Cardiac muscle cell (in vitro differentiated cells and primary cell): ENCODE measurements around the gene URB1. TPM values are rescaled to one million over a fixed set of nuclear protein-coding genes. Genes with fewer than 3 reads are reported as not detected.

Source experiments
- DNase-seq, 2 donors: peaks; one replicate each; pipeline versions ENCODE4 v3.0.0 to v3.0.0-alpha.2; 2010 to 2017; ENCODE audit warnings: low read depth in 1 of 2, low spot score in 1 of 2
- H3K27ac ChIP-seq: fragments of 200-600 bp; sonication (generic); 2 replicates; pipeline ENCODE4 v1.5.1; 2016
- H3K27me3 ChIP-seq: fragments of 200-600 bp; sonication (generic); 2 replicates; pipeline ENCODE4 v1.6.0; 2016; ENCODE audit warnings: control low read depth
- H3K36me3 ChIP-seq: fragments of 200-600 bp; sonication (generic); 2 replicates; pipeline ENCODE4 v1.5.1; 2016; ENCODE audit warnings: control low read depth
- H3K4me1 ChIP-seq: fragments of 200-600 bp; sonication (generic); 2 replicates; pipeline ENCODE4 v1.8.1; 2017; ENCODE audit warnings: low read depth, mild to moderate bottlenecking, mixed run types
- H3K4me3 ChIP-seq: fragments of 200-600 bp; sonication (generic); 2 replicates; pipeline ENCODE4 v1.5.1; 2016; ENCODE audit warnings: mild to moderate bottlenecking
- H3K9me3 ChIP-seq: fragments of 200-600 bp; sonication (generic); 2 replicates; pipeline ENCODE4 v1.5.1; 2017; ENCODE audit warnings: low read depth, mild to moderate bottlenecking, control low read depth
- polyA plus RNA-seq: library from polyadenylated mRNA; unstranded; fragments of >200 nt; fragmentation: Nextera tagmentation; extraction: Ambion mirVana; gene quantifications from 2 replicates; pipeline ENCODE4 v1.2.1, GENCODE V29; 2016
- total RNA-seq: library from RNA; depleted of rRNA; stranded (reverse); fragments of >200 nt; gene quantifications from 2 replicates; pipeline ENCODE4 v1.2.3, GENCODE V29; 2016
- TF ChIP-seq, protein P1 (sequence below): IDR thresholded peaks from 2 replicates; pipeline ENCODE4 v1.5.1; 2012; ENCODE audit warnings: low read depth, mild to moderate bottlenecking, low read length

URB1 gene
- total and polyA plus RNA-seq, 2 experiments from 2014 or later, result 3.7 to 13.9 TPM

- no peak for DNase-seq
- Histone ChIP-seq H3K27me3 (no peaks in the 10 kb centered on the region), H3K27ac (no peak overlapping the region), H3K9me3 (no peaks in the 10 kb centered on the region), H3K36me3 (peaks cover 40% of the 10 kb centered on the region), H3K4me3 (no peak overlapping the region), H3K4me1 (no peaks in the 10 kb centered on the region)
- TF ChIP-seq, protein P1, sequence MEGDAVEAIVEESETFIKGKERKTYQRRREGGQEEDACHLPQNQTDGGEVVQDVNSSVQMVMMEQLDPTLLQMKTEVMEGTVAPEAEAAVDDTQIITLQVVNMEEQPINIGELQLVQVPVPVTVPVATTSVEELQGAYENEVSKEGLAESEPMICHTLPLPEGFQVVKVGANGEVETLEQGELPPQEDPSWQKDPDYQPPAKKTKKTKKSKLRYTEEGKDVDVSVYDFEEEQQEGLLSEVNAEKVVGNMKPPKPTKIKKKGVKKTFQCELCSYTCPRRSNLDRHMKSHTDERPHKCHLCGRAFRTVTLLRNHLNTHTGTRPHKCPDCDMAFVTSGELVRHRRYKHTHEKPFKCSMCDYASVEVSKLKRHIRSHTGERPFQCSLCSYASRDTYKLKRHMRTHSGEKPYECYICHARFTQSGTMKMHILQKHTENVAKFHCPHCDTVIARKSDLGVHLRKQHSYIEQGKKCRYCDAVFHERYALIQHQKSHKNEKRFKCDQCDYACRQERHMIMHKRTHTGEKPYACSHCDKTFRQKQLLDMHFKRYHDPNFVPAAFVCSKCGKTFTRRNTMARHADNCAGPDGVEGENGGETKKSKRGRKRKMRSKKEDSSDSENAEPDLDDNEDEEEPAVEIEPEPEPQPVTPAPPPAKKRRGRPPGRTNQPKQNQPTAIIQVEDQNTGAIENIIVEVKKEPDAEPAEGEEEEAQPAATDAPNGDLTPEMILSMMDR, result no peak
Observed at GRCh38 chr21:32346951-32347350, 45.9 kb downstream of the URB1 start.

GRCh38 chr21:32340863-32341848 lies 51.7 kb downstream of the URB1 start:
- TF ChIP-seq, protein P1, result no peak
- Histone ChIP-seq H3K27ac (no peak overlapping the region), H3K4me1 (no peaks in the 10 kb centered on the region), H3K9me3 (no peaks in the 10 kb centered on the region), H3K27me3 (no peaks in the 10 kb centered on the region), H3K4me3 (no peak overlapping the region), H3K36me3 (peaks cover 38% of the 10 kb centered on the region)
- DNase-seq, result no peak

DNA sequence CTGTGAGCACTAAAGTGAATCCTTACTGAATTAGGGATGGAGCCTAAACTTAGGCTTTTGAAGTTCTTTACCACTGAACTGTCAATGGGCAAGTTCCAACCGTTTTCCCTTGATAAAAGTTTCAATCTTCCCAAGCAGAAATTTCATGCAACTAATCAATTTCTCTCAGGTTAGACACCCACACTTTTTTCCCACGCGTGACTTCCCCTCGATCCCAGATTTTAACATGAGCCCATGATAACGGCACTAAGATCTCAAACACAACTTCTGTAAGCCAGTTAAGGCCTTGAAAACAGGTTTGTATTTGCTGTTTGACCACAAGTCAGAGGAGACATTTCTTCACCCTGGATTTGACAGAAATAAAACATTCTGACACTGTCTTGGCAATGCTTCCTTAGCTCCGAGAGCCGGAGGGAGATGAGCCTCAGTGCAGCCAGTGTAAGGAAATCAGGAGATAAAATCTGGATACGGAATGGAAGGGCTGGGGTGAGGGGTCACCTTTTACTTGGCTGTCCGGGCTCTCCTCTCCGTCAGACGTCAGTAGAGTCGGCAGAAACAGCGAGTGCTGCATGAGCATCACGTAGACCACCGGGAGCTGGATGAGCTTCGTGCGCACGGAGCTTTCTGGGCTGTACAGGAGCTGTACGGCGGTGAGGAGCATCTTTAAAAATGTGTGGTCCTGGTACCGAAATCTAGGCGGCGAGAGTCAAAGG lies 54.4 kb downstream of the URB1 start:
- H3K4me1 ChIP-seq, result no peaks in the 10 kb centered on the region
- H3K9me3 ChIP-seq, result no peaks in the 10 kb centered on the region
- DNase-seq, result no peak
- no peak overlapping the region for H3K27ac ChIP-seq
- H3K36me3 ChIP-seq, result peaks cover 29% of the 10 kb centered on the region
- no peaks in the 10 kb centered on the region for H3K27me3 ChIP-seq
- no peak overlapping the region for H3K4me3 ChIP-seq
- TF ChIP-seq, protein P1, result no peak

DNA sequence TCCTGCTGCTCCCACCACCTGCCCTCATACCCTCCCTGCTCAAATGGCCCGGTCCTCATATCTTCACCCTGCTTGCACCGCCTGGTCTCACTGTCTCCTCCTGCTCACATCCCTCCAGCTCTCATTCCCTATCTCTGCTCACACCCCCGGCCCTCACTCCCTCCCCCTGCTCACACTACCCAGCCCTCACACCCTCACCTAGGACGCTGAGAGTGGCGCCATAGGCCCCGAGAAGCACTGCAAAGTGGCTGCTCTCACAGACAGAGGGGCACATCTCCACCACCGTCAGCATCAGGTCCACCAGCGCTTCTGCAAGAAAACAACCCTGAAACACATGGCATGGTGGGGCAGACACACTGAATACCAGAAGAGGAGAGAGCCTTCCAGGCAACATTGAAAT lies 55.6 kb downstream of the URB1 start:
- Histone ChIP-seq H3K9me3 (no peaks in the 10 kb centered on the region), H3K27me3 (no peaks in the 10 kb centered on the region), H3K4me3 (no peak overlapping the region), H3K4me1 (no peaks in the 10 kb centered on the region), H3K27ac (no peak overlapping the region), H3K36me3 (peaks cover 29% of the 10 kb centered on the region)
- no peak for DNase-seq
- TF ChIP-seq, protein P1, result no peak

- TF ChIP-seq, protein P1, result no peak
- Histone ChIP-seq H3K27me3 (no peaks in the 10 kb centered on the region), H3K9me3 (no peaks in the 10 kb centered on the region), H3K4me1 (no peaks in the 10 kb centered on the region), H3K27ac (no peak overlapping the region), H3K4me3 (no peak overlapping the region), H3K36me3 (peaks cover 26% of the 10 kb centered on the region)
- DNase-seq, result peak in 1 of 2 donors; percentile 13
Observed at GRCh38 chr21:32336711-32337110, 56.1 kb downstream of the URB1 start.
